DMS79 treated with DMSO at 0.1 percent for 48 hours (cell line): Measurements from ENCODE around the gene MAFF.

Experiments used
- DNase-seq: peaks from one replicate; lab custom pipeline; 2025; lab: John Stamatoyannopoulos, UW

MAFF gene

DNA sequence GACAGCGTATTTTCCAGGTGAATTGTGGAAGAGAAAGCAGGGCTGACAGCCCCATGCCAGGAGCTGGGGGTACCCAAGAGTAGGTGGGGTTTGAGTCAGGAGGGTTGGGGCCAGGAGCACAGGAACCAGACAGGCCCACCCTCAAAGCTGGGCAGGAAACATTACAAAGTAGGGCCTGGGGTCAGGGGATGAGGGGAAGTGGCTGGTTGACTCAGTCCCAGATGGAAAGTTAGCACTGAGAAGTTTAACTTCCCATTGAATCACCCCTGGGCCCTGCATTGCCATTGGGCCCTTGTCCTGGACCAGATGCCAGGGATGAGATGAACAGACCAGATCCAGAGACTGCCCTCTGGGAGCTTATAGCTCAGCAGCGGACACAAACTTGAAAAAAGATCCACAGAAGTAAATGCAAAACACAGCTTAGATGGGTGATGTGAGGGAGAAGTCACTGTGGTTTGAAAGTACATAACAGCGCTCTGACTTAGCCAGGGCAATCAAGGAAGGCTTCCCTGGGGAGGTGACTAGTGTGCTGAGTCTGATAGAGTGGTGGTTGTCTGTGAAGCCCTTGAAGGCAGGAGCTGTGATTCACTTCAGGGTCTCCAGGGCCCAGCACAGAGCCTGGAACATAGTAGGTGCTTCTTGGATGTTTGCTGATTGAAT lies 2.2 kb downstream of the MAFF start:
- DNase-seq = no peak

DNA sequence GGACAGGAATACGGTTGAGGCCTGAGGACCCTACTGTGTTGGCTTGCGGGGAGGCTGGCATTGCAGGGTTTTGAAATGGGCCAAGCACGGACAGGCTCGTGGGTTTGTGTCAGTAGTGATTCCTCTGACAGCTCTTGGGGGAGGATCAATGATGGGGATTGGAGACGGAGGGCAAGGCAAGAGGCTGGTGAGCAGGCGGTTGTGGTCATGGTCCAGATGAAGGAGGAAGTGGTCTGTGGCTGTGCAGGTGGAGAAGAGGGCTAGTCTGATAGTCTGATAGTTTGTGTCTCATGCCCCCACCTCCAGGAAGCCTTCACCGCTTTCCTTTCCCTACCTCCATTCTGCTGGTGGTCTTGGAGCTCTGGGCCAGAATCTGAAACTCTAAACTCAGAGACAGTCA lies 3.0 kb downstream of the MAFF start:
- DNase-seq = no peak

DNA sequence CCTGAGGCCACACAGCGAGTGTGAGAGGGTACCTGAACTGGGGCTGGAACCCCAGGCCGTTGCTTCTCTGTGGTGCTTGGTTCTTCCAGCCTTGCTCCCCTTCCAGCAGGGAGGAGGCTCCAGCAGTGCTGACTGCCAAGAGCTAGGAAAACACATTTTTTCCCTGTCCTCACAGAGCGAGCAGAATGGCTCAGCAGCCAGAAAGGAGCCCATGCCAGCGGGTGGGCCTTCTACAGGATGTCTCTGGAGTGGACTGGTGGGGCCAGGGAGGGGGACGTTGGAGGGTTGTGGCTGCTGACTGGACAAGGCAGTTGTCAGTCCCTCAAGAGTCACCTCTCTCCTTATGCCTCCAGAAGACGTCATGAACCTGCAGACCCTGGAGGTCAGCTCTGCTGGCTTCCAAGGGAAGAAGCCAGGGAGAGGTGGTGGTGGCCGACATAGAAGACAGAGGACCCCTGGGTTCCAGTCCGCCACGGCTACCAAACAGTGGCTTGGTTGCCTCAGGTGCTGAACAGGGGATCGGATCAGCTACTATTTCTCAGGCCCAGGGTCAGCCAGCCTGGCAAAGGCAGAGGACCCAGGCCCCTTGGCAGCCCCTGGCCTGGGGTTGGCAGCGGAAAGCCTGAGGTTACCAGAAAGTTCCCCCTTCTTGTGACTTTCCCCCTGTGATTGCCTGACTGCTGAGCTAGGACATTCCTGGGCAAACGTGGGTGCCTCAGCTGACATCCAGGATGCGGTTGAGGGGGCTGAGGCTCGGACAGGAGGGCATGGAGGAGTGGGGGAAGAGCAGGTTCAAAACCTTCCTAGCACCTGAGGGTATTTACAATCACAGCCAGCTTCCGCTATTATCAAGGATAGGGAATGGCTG lies 3.7 kb downstream of the MAFF start:
- no peak for DNase-seq

DNA sequence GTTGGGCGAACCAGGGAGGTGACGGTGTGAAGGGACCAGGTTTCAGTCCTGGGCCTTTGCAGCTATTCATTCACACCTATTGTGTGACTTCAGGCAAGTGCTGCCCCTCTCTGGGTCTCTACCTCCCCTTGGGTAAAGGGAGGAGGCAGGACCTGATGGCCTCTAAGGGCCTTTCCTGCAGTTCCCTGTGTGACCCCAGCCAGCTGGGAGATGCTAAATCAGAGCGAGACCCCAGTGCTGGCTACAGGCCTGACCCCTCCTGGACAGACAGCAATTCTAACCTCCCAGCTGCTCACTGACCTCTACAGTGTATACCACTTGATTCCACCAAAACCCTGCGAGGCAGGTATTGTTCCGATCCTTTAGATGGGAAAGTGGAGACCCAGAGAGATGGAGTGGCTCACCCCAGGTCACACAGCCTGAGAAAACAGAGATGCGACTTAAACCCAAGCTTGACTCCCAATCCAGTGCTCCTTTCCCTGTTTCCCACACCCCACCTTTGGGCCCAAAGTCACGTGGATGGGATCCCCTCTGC lies 6.2 kb downstream of the MAFF start:
- DNase-seq = no peak

- no peak for DNase-seq
These were observed 6.8 kb downstream of the MAFF start for GRCh38 chr22:38208551-38208968.

DNA sequence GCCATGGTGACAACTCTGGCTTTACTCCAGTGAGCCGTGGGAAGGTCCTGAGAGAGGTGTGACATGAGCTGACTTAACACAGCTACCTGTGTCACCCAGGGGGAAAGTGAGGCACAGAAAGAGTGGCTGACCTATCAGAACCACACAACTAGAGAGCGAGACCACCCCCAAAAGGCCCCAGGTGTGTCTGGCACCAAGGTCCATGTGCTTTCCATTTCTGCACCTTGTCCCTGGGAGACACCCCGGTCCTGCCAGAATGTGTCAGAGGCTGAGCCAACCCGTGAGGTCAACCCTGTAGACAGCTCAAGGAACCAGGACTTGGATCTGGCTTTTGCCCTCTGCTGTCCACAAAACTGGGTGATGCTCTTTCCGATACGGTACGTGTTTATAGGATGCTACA lies 9.8 kb downstream of the MAFF start:
- DNase-seq = no peak

- DNase-seq = no peak
These were observed 10.6 kb downstream of the MAFF start for GRCh38 chr22:38212442-38212841.

- DNase-seq = no peak
These were observed 11.7 kb downstream of the MAFF start for GRCh38 chr22:38213319-38213989.

GRCh38 chr22:38213990-38214301 lies 12.2 kb downstream of the MAFF start:
- no peak for DNase-seq

DNA sequence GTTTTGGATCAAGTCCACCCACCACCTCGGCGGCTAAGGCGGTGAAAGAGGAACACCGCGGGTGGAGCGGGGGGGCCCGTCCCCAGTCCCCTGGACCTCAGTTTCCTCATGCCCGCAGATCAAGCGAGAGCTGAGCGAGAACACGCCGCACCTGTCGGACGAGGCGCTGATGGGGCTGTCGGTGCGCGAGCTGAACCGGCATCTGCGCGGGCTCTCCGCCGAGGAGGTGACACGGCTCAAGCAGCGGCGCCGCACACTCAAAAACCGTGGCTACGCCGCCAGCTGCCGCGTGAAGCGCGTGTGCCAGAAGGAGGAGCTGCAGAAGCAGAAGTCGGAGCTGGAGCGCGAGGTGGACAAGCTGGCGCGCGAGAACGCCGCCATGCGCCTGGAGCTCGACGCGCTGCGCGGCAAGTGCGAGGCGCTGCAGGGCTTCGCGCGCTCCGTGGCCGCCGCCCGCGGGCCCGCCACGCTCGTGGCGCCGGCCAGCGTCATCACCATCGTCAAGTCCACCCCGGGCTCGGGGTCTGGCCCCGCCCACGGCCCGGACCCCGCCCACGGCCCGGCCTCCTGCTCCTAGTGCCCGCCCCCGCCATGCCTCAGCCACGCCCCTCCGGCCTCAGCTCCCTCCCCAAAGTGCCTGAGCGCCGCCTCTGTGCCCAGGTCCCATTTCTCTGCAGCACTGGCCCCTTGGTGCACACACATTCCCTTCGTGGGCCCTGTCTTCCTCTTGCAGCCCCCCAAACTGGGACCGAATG lies 12.7 kb downstream of the MAFF start:
- DNase-seq = no peak

GRCh38 chr22:38215156-38216038 lies 13.6 kb downstream of the MAFF start:
- no peak for DNase-seq

- no peak for DNase-seq
These were observed 17.1 kb downstream of the MAFF start for GRCh38 chr22:38218661-38219622.

GRCh38 chr22:38219632-38220031 lies 17.8 kb downstream of the MAFF start:
- DNase-seq = no peak

GRCh38 chr22:38220163-38220562 lies 18.4 kb downstream of the MAFF start:
- no peak for DNase-seq

- no peak for DNase-seq
These were observed 19.0 kb downstream of the MAFF start for GRCh38 chr22:38220653-38221386.

DNA sequence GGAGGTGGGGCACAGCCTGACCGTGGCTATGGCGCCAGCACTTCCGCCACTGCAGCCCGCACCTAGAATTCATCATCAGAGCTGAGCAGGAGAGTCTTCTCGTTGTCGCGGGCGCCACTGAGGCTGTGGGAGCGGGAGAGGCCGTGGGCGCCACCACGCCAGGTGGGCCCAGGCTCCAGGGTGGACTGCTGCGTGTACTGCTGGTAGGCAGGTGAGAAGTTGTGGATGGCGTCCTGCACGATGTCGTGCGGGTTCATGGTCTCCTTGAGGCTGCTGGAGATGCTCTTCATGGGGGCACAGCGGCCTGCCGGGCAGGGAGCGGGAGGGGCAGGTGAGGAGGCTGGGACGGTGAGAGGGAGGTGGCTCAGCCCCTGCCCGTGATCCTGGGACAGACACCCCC lies 19.6 kb downstream of the MAFF start:
- DNase-seq = no peak

DNA sequence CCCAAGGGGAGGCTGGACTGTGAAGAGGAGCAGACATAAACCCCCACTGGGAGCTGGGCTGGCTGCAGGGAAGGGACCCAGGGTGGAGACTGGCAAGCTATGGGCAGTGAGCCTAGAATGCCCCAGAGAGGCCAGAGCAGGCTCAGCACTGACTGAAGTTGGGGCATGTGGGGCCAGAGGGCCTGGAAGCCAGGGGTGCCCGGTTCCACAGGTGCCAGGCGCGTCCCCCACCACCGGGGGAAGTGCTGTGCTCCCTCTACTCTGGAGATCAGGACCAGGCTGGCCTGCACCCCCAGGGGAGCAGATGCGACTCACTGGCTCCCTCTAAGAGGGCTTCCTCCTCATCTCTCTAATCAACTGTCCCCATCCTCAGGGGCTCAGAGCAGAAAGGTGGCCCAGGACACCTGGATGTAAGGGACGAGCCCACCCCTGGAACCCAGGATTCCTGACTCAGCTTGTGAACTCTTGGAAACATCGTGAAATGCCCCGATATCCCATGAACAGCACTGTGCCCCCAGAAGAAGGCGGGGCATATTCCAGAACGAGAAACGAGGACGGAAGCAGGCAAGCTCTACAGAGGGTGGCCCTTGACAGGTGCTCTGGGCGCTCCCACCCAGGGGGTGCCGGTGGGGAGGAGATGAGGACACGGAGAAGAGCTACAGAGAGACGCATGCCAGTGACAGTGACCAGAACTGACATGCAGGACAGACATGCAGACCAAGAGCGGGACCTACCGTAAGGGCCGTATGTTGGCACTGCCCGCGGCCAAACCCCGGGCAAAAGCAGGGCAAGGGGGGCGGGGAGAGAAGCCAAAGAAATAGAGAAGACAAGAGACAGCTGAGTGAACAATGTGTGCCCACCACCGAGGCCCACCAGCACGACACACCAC lies 20.4 kb downstream of the MAFF start:
- no peak for DNase-seq

GRCh38 chr22:38222797-38223119 lies 21.0 kb downstream of the MAFF start:
- DNase-seq = no peak
